ENCODE measurements around the gene FAM171A1.
"Not testable (repeated sequence)": the region's sequence is repeated elsewhere in the genome, so short reads cannot be mapped to it uniquely, and the experiment has no call there.

The FAM171A1 gene

GRCh38 chr10:15209827-15210509 is 161.1 kb downstream of the FAM171A1 start:
- peak; percentile 92 for TF ChIP-seq CTCF (IDR thresholded peaks at IDR 0.05; ENCODE audit: low read depth, low read length, missing control alignments)
- no peak overlapping the region for H3K4me3 ChIP-seq (replicated peaks; ENCODE audit: low read depth, low read length)
- no peak for DNase-seq (ENCODE audit: extremely low read depth, low read depth)

GRCh38 chr10:15208221-15208620 is 162.9 kb downstream of the FAM171A1 start:
- no peak for TF ChIP-seq CTCF (IDR thresholded peaks at IDR 0.05; ENCODE audit: low read depth, low read length, missing control alignments)
- no peak overlapping the region for H3K4me3 ChIP-seq (replicated peaks; ENCODE audit: low read depth, low read length)
- DNase-seq (ENCODE audit: extremely low read depth, low read depth), result no peak

- DNase-seq (ENCODE audit: extremely low read depth, low read depth); H3K4me3 ChIP-seq (replicated peaks; ENCODE audit: low read depth, low read length): not testable (repeated sequence)
Measured at GRCh38 chr10:15207410-15207809, 163.7 kb downstream of the FAM171A1 start.

DNA sequence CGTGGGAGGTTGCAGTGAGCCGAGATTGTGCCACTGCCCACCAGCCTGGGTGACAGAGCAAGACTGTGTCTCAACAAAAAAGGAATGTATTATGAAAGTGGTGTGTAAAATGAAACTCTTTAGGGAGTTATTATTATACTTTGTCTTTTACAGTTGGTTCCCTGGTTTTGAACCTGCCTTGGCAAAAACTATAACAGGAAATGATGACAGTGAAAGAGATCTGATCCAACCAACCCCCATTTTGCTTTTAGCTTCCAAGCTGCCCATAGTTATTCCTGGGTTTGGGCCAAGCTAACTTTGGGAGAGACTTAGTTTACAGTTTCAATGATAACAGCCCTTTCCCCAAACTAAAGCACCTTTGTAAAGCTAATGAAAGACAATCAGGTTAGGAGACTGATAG is 168.4 kb downstream of the FAM171A1 start:
- no peak overlapping the region for H3K4me3 ChIP-seq (replicated peaks; ENCODE audit: low read depth, low read length)
- DNase-seq (ENCODE audit: extremely low read depth, low read depth), result no peak
- no peak for TF ChIP-seq CTCF (IDR thresholded peaks at IDR 0.05; ENCODE audit: low read depth, low read length, missing control alignments)

GRCh38 chr10:15202301-15202621 is 168.8 kb downstream of the FAM171A1 start:
- not testable (repeated sequence) for H3K4me3 ChIP-seq (replicated peaks; ENCODE audit: low read depth, low read length)

GRCh38 chr10:15201589-15202300 is 169.3 kb downstream of the FAM171A1 start:
- TF ChIP-seq CTCF (IDR thresholded peaks at IDR 0.05; ENCODE audit: low read depth, low read length, missing control alignments), result no peak
- H3K4me3 ChIP-seq (replicated peaks; ENCODE audit: low read depth, low read length), result no peak overlapping the region
- DNase-seq (ENCODE audit: extremely low read depth, low read depth), result no peak

More at GRCh38 chr10:15202301-15202621, 168.8 kb downstream of the FAM171A1 start:
- DNase-seq (ENCODE audit: extremely low read depth, low read depth), result not testable (repeated sequence)

DNA sequence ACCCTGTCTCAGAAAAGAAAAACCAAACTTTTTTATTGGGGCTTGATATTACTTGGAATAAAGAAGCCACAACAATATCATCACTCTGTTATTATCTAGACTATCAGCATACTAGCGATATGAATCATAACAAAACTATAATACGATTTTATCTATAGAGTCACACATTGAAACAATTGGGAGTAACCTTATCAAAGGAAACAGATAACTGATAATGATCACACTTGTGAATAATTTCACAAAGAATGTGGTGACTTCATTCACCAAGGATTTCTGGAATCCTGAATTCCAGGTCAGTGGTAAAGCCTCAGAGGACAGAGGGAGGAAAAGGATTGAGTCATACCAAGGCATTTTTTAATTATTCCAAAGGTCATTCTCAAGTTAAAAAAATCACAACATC is 170.5 kb downstream of the FAM171A1 start:
- H3K4me3 ChIP-seq (replicated peaks; ENCODE audit: low read depth, low read length), result no peak overlapping the region
- DNase-seq (ENCODE audit: extremely low read depth, low read depth), result peak; percentile 73
- TF ChIP-seq CTCF (IDR thresholded peaks at IDR 0.05; ENCODE audit: low read depth, low read length, missing control alignments), result no peak

DNA sequence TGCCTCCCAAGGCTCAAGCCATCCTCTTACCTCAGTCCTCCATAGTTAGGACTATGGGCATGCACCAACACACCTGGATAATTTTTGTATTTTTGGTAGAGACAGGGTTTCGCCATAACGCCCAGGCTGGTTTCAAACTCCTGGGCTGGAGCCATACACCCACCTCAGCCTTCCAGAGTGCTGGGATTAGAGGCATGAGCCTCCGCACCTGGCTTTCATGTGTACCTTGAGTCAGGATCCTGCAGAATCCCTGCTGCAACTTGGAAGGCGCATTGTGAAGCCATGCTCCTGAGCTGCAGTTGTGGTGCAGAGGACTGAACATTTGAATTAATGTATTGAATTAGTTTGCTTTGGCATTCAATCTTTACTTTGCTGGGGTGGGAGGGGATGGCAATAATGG is 173.2 kb downstream of the FAM171A1 start:
- TF ChIP-seq CTCF (IDR thresholded peaks at IDR 0.05; ENCODE audit: low read depth, low read length, missing control alignments), result no peak
- H3K4me3 ChIP-seq (replicated peaks; ENCODE audit: low read depth, low read length), result no peak overlapping the region
- DNase-seq (ENCODE audit: extremely low read depth, low read depth), result no peak
